RCC 7860 (cell line): Measurements from ENCODE around the gene HOXA9.

Experiments
- DNase-seq: peaks from one replicate; pipeline ENCODE4 v3.0.0-alpha.2; 2015; ENCODE audit warnings: low spot score
- FAIRE-seq: peaks from 2 replicates; lab custom pipeline; 2012; peaks lifted over from hg19 to GRCh38; lab: Jason Lieb, UNC

Gene HOXA9

GRCh38 chr7:27155816-27156507, 9.4 kb downstream of the HOXA9 start:
- FAIRE-seq (no peak), DNase-seq (no peak)

DNA sequence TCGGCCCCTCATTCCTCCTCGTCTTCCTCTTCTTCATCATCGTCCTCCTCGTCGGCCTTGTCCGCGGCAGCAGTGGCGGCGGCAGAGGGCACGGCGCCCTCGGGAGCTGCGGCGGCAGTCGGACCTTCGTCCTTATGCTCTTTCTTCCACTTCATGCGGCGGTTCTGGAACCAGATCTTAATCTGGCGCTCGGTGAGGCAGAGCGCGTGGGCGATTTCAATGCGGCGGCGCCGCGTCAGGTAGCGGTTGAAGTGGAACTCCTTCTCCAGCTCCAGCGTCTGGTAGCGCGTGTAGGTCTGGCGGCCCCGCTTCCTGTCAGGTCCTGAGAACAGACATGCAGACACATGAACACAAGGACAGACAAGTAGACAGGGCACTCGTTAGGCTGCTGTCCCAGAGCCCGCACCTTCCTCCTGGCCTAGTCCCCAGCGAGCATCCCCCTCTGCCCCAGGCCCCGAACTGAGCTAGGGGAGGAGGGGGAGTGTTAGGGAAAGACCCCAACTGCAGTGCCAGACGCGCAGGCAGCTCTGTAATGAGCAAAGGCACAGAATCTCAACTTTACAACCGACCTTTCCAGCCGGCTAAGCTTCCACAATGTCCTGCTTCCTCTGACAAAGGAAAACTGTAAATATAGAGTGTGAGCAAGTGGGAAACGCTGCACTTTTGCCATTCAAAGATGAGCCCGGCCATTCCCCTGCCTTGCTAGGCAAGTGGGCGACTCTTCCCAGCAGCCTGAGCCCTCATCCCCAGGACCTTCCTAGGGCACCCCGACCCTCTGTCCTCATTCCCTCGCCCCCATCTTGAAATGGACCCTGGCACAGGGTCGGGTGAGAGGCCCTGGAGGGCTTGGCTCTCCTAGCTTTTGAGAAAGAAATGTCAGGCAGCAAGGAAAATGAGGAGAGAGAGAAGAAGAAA, 10.2 kb downstream of the HOXA9 start:
- DNase-seq, result peak; percentile 34
- no peak for FAIRE-seq

GRCh38 chr7:27154369-27154768, 11.0 kb downstream of the HOXA9 start:
- no peak for DNase-seq
- no peak for FAIRE-seq

DNA sequence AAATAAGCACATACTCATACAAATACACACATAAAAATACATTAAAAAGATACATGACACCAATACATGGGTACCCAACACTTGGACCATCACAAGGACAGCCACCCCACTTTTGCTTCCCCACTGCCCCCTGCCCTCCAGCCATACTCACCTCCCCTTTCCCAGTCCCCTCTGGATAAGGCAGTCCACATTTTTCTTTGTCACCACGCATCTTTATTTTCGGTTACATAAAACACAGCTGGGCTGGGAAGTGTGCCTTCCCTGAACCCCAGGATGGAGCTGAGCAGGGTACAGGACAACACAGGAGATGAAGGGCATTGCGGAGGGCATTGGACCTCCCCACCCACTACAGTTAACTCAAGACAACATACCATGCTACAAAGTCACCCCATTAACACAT, 11.8 kb downstream of the HOXA9 start:
- DNase-seq (no peak), FAIRE-seq (no peak)

- DNase-seq (no peak), FAIRE-seq (no peak)
These were observed 12.4 kb downstream of the HOXA9 start for GRCh38 chr7:27152816-27153442.

DNA sequence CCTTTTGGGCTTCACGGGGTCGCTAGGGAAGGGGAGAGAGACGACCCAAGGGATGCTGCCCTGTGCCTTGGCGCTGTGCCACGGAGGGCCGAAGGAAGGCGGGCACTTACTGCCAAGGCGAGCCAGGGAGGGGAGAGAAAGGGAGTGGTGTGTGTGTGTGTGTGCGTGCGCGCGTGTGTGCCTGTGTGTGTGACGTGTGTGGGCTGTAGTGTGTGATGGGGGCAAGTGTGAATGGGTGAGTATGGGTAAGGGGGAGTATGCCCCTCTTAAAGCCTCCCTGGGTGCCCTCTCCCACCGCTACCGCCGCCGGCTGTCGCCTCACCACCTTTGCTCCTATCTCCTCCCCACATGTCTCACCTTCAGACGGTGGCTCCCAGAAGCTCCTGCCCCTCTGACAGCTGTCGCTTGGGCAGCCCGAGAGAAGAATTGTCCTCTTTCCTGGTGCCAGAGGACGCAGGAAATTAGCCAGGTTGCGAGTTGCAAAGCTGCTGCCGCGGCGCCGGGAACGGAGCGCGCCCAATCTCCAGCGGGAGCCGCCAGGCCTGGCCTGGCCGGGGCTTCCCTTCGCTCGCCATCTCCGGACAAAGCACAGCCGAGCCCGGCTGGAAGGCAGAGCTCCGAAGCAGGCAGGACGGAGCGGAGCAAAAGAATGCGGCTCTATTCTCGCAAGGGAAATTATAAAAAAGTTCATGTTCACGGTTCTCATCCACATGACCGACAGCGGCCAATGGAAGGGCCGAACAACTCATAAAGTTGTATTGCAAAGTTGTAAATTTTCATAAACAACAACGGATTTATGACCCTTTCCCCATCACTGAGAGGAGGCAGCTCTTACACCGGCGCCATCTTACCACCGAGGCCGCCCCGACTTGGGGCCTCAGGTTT, 13.2 kb downstream of the HOXA9 start, which contains the start of gene HOXA3:
HOXA3 (minus strand) TSS at position 653 of the 885 bp plus-strand sequence. CDS start 41,943 bp downstream, outside the sequence.
- no peak for DNase-seq
- FAIRE-seq, result no peak

DNA sequence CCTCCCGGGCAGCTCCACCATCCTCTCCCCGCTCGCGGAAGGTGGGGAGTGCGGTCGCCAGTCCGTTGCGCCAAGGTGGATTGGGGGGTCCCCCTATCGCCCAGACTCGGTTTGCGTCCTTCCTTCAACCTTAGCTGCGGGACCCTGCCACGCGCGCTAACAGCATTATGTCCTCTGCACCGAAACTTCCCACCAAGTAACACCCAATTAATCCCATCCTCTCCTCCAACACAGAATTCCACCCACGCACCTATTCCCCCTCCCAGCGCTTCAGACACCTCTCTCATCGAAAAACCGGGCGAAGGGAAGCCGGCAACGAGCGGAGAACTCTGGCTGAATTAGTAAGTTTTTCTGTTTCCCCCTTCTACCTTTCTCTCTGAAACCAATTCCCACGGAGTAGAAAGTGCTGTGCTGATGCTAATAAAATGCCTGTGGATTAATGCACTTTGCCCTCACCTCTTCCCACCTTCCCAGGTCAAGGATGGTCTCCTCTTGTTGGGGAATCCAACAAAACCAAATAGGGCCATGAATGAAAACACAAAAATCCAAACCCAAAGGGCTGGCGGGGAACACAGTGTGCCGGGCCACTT, 13.9 kb downstream of the HOXA9 start:
- FAIRE-seq, result no peak

DNA sequence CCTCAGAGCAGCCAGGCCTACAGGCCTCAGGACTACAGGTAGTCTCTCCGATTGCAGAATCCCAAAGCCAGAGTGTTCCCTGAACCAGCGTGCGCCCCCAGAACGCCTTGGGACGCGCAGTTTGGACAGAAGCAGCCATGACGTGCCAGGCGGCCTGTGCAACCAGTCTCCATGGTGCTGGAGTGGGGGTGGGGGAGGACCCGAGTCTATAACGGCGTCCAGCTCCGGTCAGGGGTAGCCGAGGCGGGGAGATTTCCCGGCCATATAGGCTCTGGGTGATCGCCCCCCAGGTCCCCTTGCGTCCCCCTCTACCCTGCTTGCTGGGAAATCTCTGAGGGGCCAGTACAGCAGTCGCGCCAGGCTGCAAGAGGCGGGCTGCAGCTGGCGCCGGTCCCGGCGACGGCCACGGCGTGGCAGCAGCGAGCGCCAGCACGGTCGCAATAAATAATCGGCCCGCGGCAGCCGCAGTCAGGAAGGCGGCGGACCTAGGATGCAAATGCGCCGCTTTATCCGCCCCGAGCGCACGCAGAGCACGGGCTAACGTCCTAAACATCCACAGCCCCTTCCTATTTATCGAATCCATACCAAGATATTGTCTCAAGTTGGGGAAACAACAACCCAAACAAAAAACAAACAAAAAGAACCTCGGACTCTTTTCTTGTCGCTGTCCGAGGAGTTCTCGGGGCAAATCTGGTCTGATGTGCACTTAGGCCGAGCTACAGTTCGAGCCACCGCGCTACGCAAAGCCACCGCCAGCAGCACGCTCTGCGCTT, 14.6 kb downstream of the HOXA9 start:
- peak; percentile 62 for DNase-seq
- no peak for FAIRE-seq

More for the DNA sequence above, 13.9 kb downstream of the HOXA9 start:
- DNase-seq, result no peak

DNA sequence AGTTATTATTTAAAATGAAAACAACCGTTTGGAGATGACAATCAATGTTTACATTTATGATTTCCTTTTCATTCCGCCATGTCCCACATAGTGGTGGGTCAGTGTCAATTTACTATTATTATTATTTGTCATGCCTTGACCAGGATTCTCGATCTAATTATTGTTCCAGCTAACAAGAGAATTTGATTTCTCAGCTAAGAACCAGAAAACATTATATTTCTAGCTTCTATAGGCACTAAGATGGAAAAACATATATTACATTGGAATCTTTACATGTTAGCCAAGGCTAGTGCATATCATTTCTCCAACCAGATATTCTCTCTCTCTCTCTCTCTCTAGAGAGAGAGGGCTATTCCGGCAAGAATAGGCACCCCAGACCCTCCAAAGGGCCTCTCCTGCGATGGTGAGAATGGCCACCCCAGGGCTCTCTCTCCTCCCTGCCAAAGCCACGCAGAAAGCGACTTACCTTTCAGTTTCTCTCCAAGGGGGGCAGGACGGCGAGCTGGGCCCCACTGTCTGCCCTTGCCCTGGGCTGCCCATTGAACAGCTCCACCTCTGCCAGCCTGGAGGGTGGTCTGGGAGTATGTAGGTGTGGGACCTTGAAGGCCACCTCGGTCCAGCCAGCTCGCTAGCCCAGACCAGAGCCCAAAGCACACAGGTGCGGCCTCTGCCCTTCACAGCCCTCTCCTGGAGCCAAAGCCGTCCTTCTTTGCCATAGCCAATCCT, 15.3 kb downstream of the HOXA9 start:
- DNase-seq, result no peak

GRCh38 chr7:27148756-27149641, 16.3 kb downstream of the HOXA9 start:
- DNase-seq, result peak; percentile 34
- FAIRE-seq, result peak; percentile 42

More for the DNA sequence above, 15.3 kb downstream of the HOXA9 start:
- peak; percentile 50 for FAIRE-seq

DNA sequence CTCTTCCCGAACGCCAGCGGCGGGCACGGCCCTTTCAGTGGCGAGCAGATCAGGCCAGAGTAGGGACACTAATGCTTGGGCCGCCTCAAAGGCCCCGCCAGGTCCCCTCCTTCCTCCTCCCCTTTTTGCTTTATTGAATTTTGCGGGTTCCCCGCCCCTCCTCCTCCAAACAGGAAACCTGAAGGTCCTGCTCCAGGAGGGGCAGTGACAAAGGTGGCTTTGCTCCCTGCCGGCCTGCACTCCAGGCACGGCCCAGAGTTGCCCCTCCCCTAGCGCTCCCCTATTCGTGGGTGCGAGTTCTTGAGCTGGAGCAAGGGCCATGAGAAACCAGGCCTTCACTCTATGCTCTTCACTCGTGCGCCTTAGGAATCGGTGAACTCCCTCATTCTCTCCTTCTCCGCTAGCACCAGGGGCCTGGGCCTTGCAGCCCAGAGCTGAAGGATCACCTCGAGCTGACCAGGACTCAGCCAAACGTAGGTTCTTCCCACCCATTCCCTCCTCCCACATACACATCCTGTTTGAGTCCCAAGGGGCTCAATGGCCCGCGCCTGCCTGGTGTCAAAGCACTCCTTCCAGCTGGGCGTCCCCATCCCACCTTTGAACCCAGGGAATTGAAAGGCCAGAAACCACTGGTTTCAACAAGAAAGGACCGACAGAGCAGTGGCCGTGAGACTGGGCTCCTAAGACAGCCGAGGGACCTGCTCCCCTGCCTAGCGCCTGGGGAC, 17.1 kb downstream of the HOXA9 start:
- FAIRE-seq, result peak; percentile 81
- DNase-seq, result peak; percentile 68

DNA sequence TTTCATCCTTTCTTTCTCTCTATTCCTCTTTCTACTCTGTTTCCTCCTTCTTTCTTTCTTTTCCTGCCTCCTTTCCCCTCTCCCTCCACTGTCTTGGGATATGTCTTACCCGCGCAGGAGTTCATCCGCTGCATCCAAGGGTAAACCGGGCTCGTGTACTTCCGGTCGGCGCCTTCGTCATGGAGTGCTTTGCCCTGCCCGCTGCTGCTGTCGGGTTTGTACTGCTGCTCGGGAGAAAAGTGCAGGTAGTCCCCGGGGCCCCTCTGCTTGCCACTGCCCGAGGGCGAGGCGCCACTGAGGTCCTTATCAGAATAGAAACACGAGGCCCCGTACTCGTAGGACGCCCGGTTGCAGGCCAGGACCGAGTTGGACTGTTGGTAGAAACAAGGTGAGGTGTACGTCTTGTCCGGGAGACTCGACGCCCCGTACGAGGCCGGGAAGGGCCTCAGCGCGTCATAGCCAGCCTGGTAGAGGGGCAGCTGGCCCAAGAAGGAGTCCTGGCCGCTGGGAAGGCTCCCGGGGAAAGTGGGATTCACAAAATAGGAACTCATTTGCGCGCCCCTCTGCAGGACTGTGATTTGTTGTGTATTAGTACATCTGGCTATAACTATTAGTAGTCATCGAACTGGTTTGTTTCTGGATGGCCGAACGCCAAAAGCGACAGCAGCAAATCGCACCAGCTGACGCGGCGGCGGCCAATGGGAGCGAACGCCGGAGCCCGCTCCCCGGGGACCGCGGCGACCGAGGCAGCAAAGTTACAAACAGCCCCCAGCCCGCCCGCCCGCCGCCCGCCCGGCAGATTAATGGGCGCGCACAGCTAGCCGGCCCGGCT, 17.9 kb downstream of the HOXA9 start, which contains the start of gene HOXA6:
HOXA6 (minus strand) TSS at position 576 of the 832 bp plus-strand sequence; CDS start at position 551, 25 bp downstream.
- FAIRE-seq (no peak), DNase-seq (no peak)

GRCh38 chr7:27146491-27147198, 18.7 kb downstream of the HOXA9 start:
- FAIRE-seq (no peak), DNase-seq (no peak)

DNA sequence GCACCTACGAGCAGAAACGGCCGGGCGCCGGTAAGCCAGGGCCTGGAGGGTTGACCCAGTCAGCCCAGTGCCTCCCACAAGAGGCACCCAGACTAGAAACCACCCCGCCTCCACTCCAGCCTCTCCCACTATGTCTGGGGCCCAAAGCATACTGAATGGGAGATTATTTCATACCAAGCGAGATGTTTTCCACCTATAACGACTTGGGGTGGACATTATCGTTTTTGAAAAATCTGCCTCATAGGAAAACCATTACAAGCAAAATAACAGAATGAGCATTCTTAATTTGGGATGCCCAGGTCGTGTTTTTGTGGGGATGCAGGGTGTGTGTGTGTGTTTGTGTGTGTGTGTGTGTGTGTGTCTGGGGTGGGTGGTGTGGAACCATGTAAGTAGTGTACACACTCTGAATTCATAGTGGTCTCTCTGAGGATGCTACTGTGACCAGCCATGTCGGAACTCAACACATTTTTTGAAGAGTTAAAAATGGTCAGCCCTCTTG, 19.4 kb downstream of the HOXA9 start:
- FAIRE-seq, result no peak

More for the DNA sequence above, 19.4 kb downstream of the HOXA9 start:
- DNase-seq, result no peak
